Dendritic cell treated with granulocyte-macrophage colony-stimulating factor and Interleukin-4, amounts not matched to agents 40 ng/mL and 50 ng/mL, for 4 days (primary cell): ENCODE measurements around the gene PLD6.

Source experiments
- H3K27ac Mint-ChIP-seq: one replicate; pipeline ENCODE4 v1.8.0; 2022; ENCODE audit warnings: mild to moderate bottlenecking, mixed read lengths
- H3K27me3 Mint-ChIP-seq: one replicate; pipeline ENCODE4 v1.8.0; 2022; ENCODE audit warnings: mild to moderate bottlenecking, mixed read lengths
- H3K36me3 Mint-ChIP-seq: one replicate; pipeline ENCODE4 v1.8.0; 2022; ENCODE audit warnings: low read depth, mixed read lengths
- H3K4me1 Mint-ChIP-seq: one replicate; pipeline ENCODE4 v1.8.0; 2022; ENCODE audit warnings: low read depth, mixed read lengths
- H3K4me3 Mint-ChIP-seq: one replicate; pipeline ENCODE4 v1.8.0; 2022; ENCODE audit warnings: mild to moderate bottlenecking, moderate library complexity, mixed read lengths
- H3K9me3 Mint-ChIP-seq: one replicate; pipeline ENCODE4 v1.8.0; 2022; ENCODE audit warnings: mixed read lengths
- intact Hi-C: fragments of 100-400 bp; cut with micrococcal nuclease; formaldehyde crosslinking; loops from one replicate; pipeline ENCODE4 v1.15.0; 2022

Gene PLD6

GRCh38 chr17:17183744-17184143, 22.4 kb downstream of the PLD6 start:
- Mint-ChIP-seq H3K27me3 (no peaks in the 10 kb centered on the region), H3K36me3 (peaks cover 84% of the 10 kb centered on the region), H3K4me1 (peaks cover 41% of the 10 kb centered on the region), H3K27ac (peak overlapping the region; percentile 37), H3K4me3 (no peak overlapping the region), H3K9me3 (no peaks in the 10 kb centered on the region)
- intact Hi-C loops: no loop called here

- H3K4me1 Mint-ChIP-seq: peaks cover 35% of the 10 kb centered on the region
- H3K36me3 Mint-ChIP-seq: peaks cover 88% of the 10 kb centered on the region
- H3K27ac Mint-ChIP-seq: no peak overlapping the region
- no peaks in the 10 kb centered on the region for H3K27me3 Mint-ChIP-seq
- intact Hi-C loops: no loop called here
- H3K9me3 Mint-ChIP-seq: no peaks in the 10 kb centered on the region
- no peak overlapping the region for H3K4me3 Mint-ChIP-seq
These were observed 23.5 kb downstream of the PLD6 start for GRCh38 chr17:17182598-17183136.

- H3K27me3 Mint-ChIP-seq: no peaks in the 10 kb centered on the region
- H3K27ac Mint-ChIP-seq: no peak overlapping the region
- H3K36me3 Mint-ChIP-seq: peaks cover 88% of the 10 kb centered on the region
- no peaks in the 10 kb centered on the region for H3K9me3 Mint-ChIP-seq
- intact Hi-C loops: no loop called here
- no peak overlapping the region for H3K4me3 Mint-ChIP-seq
- H3K4me1 Mint-ChIP-seq: peaks cover 30% of the 10 kb centered on the region
These were observed 24.2 kb downstream of the PLD6 start for GRCh38 chr17:17181666-17182597.

- Mint-ChIP-seq H3K27ac (no peak overlapping the region), H3K36me3 (peaks cover 96% of the 10 kb centered on the region), H3K4me1 (peaks cover 29% of the 10 kb centered on the region), H3K9me3 (no peaks in the 10 kb centered on the region), H3K4me3 (no peak overlapping the region), H3K27me3 (no peaks in the 10 kb centered on the region)
- intact Hi-C loops: no loop called here
These were observed 25.2 kb downstream of the PLD6 start for GRCh38 chr17:17180741-17181525.

- Mint-ChIP-seq H3K36me3 (peaks cover 96% of the 10 kb centered on the region), H3K9me3 (no peaks in the 10 kb centered on the region), H3K27me3 (no peaks in the 10 kb centered on the region), H3K4me3 (no peak overlapping the region), H3K27ac (no peak overlapping the region), H3K4me1 (peaks cover 26% of the 10 kb centered on the region)
- intact Hi-C loops: no loop called here
These were observed 26.0 kb downstream of the PLD6 start for GRCh38 chr17:17180141-17180603.

GRCh38 chr17:17179371-17179827, 26.7 kb downstream of the PLD6 start:
- Mint-ChIP-seq H3K4me3 (no peak overlapping the region), H3K36me3 (peaks cover 96% of the 10 kb centered on the region)

GRCh38 chr17:17177176-17177575, 29.0 kb downstream of the PLD6 start:
- intact Hi-C loops: no loop called here
- no peak overlapping the region for H3K4me3 Mint-ChIP-seq
- H3K36me3 Mint-ChIP-seq: peaks cover 99% of the 10 kb centered on the region
- H3K9me3 Mint-ChIP-seq: no peaks in the 10 kb centered on the region
- H3K27ac Mint-ChIP-seq: no peak overlapping the region
- H3K4me1 Mint-ChIP-seq: peaks cover 21% of the 10 kb centered on the region
- no peaks in the 10 kb centered on the region for H3K27me3 Mint-ChIP-seq

More at GRCh38 chr17:17179371-17179827, 26.7 kb downstream of the PLD6 start:
- peaks cover 23% of the 10 kb centered on the region for H3K4me1 Mint-ChIP-seq
- intact Hi-C loops: no loop called here
- no peaks in the 10 kb centered on the region for H3K9me3 Mint-ChIP-seq
- no peak overlapping the region for H3K27ac Mint-ChIP-seq
- no peaks in the 10 kb centered on the region for H3K27me3 Mint-ChIP-seq

GRCh38 chr17:17176341-17176740, 29.8 kb downstream of the PLD6 start:
- intact Hi-C loops: no loop called here
- H3K27me3 Mint-ChIP-seq: no peaks in the 10 kb centered on the region
- H3K4me1 Mint-ChIP-seq: peaks cover 28% of the 10 kb centered on the region
- peaks cover 99% of the 10 kb centered on the region for H3K36me3 Mint-ChIP-seq
- H3K4me3 Mint-ChIP-seq: no peak overlapping the region
- H3K27ac Mint-ChIP-seq: no peak overlapping the region
- no peaks in the 10 kb centered on the region for H3K9me3 Mint-ChIP-seq

- peaks cover 99% of the 10 kb centered on the region for H3K36me3 Mint-ChIP-seq
- peaks cover 29% of the 10 kb centered on the region for H3K4me1 Mint-ChIP-seq
- no peaks in the 10 kb centered on the region for H3K9me3 Mint-ChIP-seq
- no peaks in the 10 kb centered on the region for H3K27me3 Mint-ChIP-seq
- no peak overlapping the region for H3K27ac Mint-ChIP-seq
- H3K4me3 Mint-ChIP-seq: no peak overlapping the region
- intact Hi-C loops: no loop called here
These were observed 30.2 kb downstream of the PLD6 start for GRCh38 chr17:17175917-17176316.

GRCh38 chr17:17175340-17175739, 30.8 kb downstream of the PLD6 start:
- intact Hi-C loops: no loop called here
- no peaks in the 10 kb centered on the region for H3K9me3 Mint-ChIP-seq
- H3K36me3 Mint-ChIP-seq: peaks cover 94% of the 10 kb centered on the region
- H3K4me1 Mint-ChIP-seq: peaks cover 29% of the 10 kb centered on the region
- H3K27me3 Mint-ChIP-seq: no peaks in the 10 kb centered on the region
- H3K27ac Mint-ChIP-seq: no peak overlapping the region
- no peak overlapping the region for H3K4me3 Mint-ChIP-seq

GRCh38 chr17:17173921-17174320, 32.2 kb downstream of the PLD6 start:
- Mint-ChIP-seq H3K27ac (no peak overlapping the region), H3K4me1 (peaks cover 29% of the 10 kb centered on the region), H3K9me3 (no peaks in the 10 kb centered on the region), H3K4me3 (no peak overlapping the region), H3K27me3 (no peaks in the 10 kb centered on the region), H3K36me3 (peaks cover 90% of the 10 kb centered on the region)
- intact Hi-C loops: no loop called here

GRCh38 chr17:17172990-17173389, 33.1 kb downstream of the PLD6 start:
- peaks cover 29% of the 10 kb centered on the region for H3K4me1 Mint-ChIP-seq
- no peaks in the 10 kb centered on the region for H3K27me3 Mint-ChIP-seq
- no peak overlapping the region for H3K4me3 Mint-ChIP-seq
- H3K36me3 Mint-ChIP-seq: peaks cover 90% of the 10 kb centered on the region
- H3K9me3 Mint-ChIP-seq: no peaks in the 10 kb centered on the region
- intact Hi-C loops: no loop called here
- no peak overlapping the region for H3K27ac Mint-ChIP-seq

GRCh38 chr17:17172001-17172939, 33.9 kb downstream of the PLD6 start:
- Mint-ChIP-seq H3K4me1 (peaks cover 29% of the 10 kb centered on the region), H3K9me3 (no peaks in the 10 kb centered on the region), H3K36me3 (peaks cover 90% of the 10 kb centered on the region), H3K27me3 (no peaks in the 10 kb centered on the region), H3K4me3 (no peak overlapping the region), H3K27ac (no peak overlapping the region)
- intact Hi-C loops: no loop called here
